GM12878 (cell line): Measurements from ENCODE around the gene HERC2. TPM values are rescaled to one million over a fixed set of nuclear protein-coding genes. Genes with fewer than 3 reads are reported as not detected.

Experiments used
- ATAC-seq: fragments of 200-7000 bp; cut with Tn5 transposase; 3 replicates; pipeline ENCODE4 v1.9.1; 2020; ENCODE audit warnings: mild to moderate bottlenecking, moderate library complexity
- BruUV-seq: library from RNA; stranded (reverse); fragments of 400-500 nt; replicated peaks from 2 replicates; lab custom pipeline; 2021; lab: Mats Ljungman, UMichigan
- CTCF ChIA-PET: fragments of 300-600 bp; sonication (Branson Sonifier 250); formaldehyde crosslinking; extraction: SDS; loops from one replicate; lab custom pipeline; 2021; ENCODE audit warnings: inconsistent platforms; lab: Yijun Ruan, JAX
- POLR2A ChIA-PET: fragments of 350-600 bp; formaldehyde crosslinking; extraction: SDS; loops from one replicate; lab custom pipeline; 2021; ENCODE audit warnings: inconsistent platforms; lab: Charles Lee
- RAD21 ChIA-PET: fragments of 300-600 bp; sonication (Branson Sonifier 250); formaldehyde crosslinking; loops from one replicate; lab custom pipeline; 2023; ENCODE audit warnings: antibody characterized with exemption; ENCODE audit not compliant: unreplicated experiment; lab: Charles Lee
- SMC1A ChIA-PET: fragments of 300-600 bp; sonication (Branson Sonifier 250); formaldehyde crosslinking; loops from one replicate; lab custom pipeline; 2023; ENCODE audit not compliant: unreplicated experiment, uncharacterized antibody; lab: Charles Lee
- DNase-seq: peaks from one replicate; pipeline ENCODE4 v3.0.0-alpha.2; 2011; ENCODE audit warnings: low read depth, low spot score
- FAIRE-seq: peaks from 3 replicates; lab custom pipeline; 2011; peaks lifted over from hg19 to GRCh38; lab: Jason Lieb, UNC
- H2AFZ ChIP-seq: 2 replicates; pipeline ENCODE4 v1.6.0; 2011; ENCODE audit warnings: low read depth, low read length, control low read depth; ENCODE audit not compliant: control insufficient read depth
- H3K27ac ChIP-seq: 2 replicates; pipeline ENCODE4 v1.5.1; 2011; ENCODE audit warnings: control low read depth; ENCODE audit not compliant: control insufficient read depth, insufficient read depth
- H3K27me3 ChIP-seq, 2 experiments: replicated peaks in 1 of 2; 2 replicates each; pipeline versions ENCODE4 v1.6.0 to v1.6.1; 2011; ENCODE audit warnings: low read length in 1 of 2; ENCODE audit not compliant: control insufficient read depth in 2 of 2, insufficient read depth in 2 of 2
- H3K36me3 ChIP-seq, 2 experiments: 2 replicates each; pipeline ENCODE4 v1.5.1; 2011; ENCODE audit warnings: low read length in 1 of 2; ENCODE audit not compliant: control insufficient read depth in 2 of 2, insufficient read depth in 2 of 2
- H3K4me1 ChIP-seq: 2 replicates; pipeline ENCODE4 v1.6.1; 2011; ENCODE audit warnings: mild to moderate bottlenecking, low read length, moderate library complexity, mixed read lengths; ENCODE audit not compliant: control insufficient read depth, insufficient read depth
- H3K4me2 ChIP-seq: 2 replicates; pipeline ENCODE4 v1.6.0; 2011; ENCODE audit warnings: control low read depth; ENCODE audit not compliant: control insufficient read depth, insufficient read depth
- H3K4me3 ChIP-seq: fragments of 200-600 bp; sonication (generic); 2 replicates; pipeline ENCODE4 v1.5.1; 2016
- H3K79me2 ChIP-seq: 2 replicates; pipeline ENCODE4 v1.6.0; 2011; ENCODE audit warnings: low read length; ENCODE audit not compliant: control insufficient read depth, insufficient read depth
- H3K9ac ChIP-seq: 2 replicates; pipeline ENCODE4 v1.8.0; 2011; ENCODE audit warnings: low read length, control low read depth, mixed read lengths; ENCODE audit not compliant: control insufficient read depth, insufficient read depth
- H3K9me3 ChIP-seq: replicated peaks from 3 replicates; pipeline ENCODE4 v1.5.1; 2011; ENCODE audit warnings: mild to moderate bottlenecking, low read length; ENCODE audit not compliant: control insufficient read depth, insufficient read depth
- H4K20me1 ChIP-seq: 2 replicates; pipeline ENCODE4 v1.6.0; 2011; ENCODE audit not compliant: control insufficient read depth, insufficient read depth
- BHLHE40 ChIP-seq, 2 experiments: fragments of 450-650 bp in 1 of 2; IDR thresholded peaks; 2 replicates each; pipeline ENCODE4 v1.6.1; 2011 to 2017; ENCODE audit warnings: low read depth in 2 of 2, borderline replicate concordance in 1 of 2, improper control_type of control experiment in 1 of 2, low read length in 1 of 2, mild to moderate bottlenecking in 1 of 2
- EED ChIP-seq: sonication (generic); IDR thresholded peaks from 2 replicates; pipeline ENCODE4 v1.6.1; 2016; ENCODE audit warnings: antibody characterized with exemption, low read depth
- IKZF1 ChIP-seq: fragments of 450-650 bp; conservative IDR thresholded peaks from 2 replicates; pipeline ENCODE4 v1.6.1; 2017; ENCODE audit warnings: antibody characterized with exemption, mild to moderate bottlenecking
- IRF4 ChIP-seq: IDR thresholded peaks from 2 replicates; pipeline ENCODE4 v1.6.1; 2011; ENCODE audit warnings: low read depth, low read length
- JUNB ChIP-seq: IDR thresholded peaks from 2 replicates; pipeline ENCODE4 v1.6.1; 2016; ENCODE audit warnings: antibody characterized with exemption, mild to moderate bottlenecking
- KLF5 ChIP-seq: fragments of 450-650 bp; IDR thresholded peaks from 2 replicates; pipeline ENCODE4 v1.6.1; 2014; ENCODE audit warnings: mild to moderate bottlenecking; ENCODE audit not compliant: partially characterized antibody
- MTA2 ChIP-seq: fragments of 450-650 bp; IDR thresholded peaks from 2 replicates; pipeline ENCODE4 v1.6.1; 2016; ENCODE audit warnings: low read depth, mild to moderate bottlenecking, moderate library complexity
- NFYB ChIP-seq: IDR thresholded peaks from 2 replicates; pipeline ENCODE4 v1.6.1; 2011; ENCODE audit warnings: low read depth, mild to moderate bottlenecking, low read length, improper control_type of control experiment, moderate library complexity; ENCODE audit not compliant: insufficient read depth
- PAX8 ChIP-seq: fragments of 450-650 bp; IDR thresholded peaks from 2 replicates; pipeline ENCODE4 v1.6.1; 2017; ENCODE audit warnings: mild to moderate bottlenecking, moderate library complexity
- POLR2A ChIP-seq: IDR thresholded peaks from 2 replicates; pipeline ENCODE4 v1.6.1; 2011; ENCODE audit warnings: low read depth, mild to moderate bottlenecking, low read length
- SMAD5 ChIP-seq: IDR thresholded peaks from 2 replicates; pipeline ENCODE4 v1.6.1; 2016; ENCODE audit warnings: antibody characterized with exemption, low read depth
- SREBF1 ChIP-seq: IDR thresholded peaks from 2 replicates; pipeline ENCODE4 v1.6.1; 2012; ENCODE audit warnings: mild to moderate bottlenecking, low read length
- STAT3 ChIP-seq: IDR thresholded peaks from 2 replicates; pipeline ENCODE4 v1.6.1; 2011; ENCODE audit warnings: low read depth, low read length, improper control_type of control experiment
- TAF1 ChIP-seq: IDR thresholded peaks from 2 replicates; pipeline ENCODE4 v1.6.1; 2011; ENCODE audit warnings: mild to moderate bottlenecking, low read depth, low read length, borderline replicate concordance
- ZNF622 ChIP-seq: fragments of 450-650 bp; IDR thresholded peaks from 2 replicates; pipeline ENCODE4 v1.6.1; 2017; ENCODE audit warnings: mild to moderate bottlenecking, inconsistent platforms
- WGBS: methylation state at CpG from one replicate; pipeline ENCODE4 v1.1.6; 2016; ENCODE audit warnings: low lambda C conversion rate; ENCODE audit not compliant: insufficient replicate concordance, insufficient coverage; ENCODE audit errors: missing lambda C conversion rate; 5-methylcytosine and 5-hydroxymethylcytosine counted together
- in situ Hi-C: fragments of 300-500 bp; cut with MboI; formaldehyde crosslinking; loops from 9 replicates; pipeline ENCODE4 v1.14.3; 2018; ENCODE audit warnings: mixed read lengths
- intact Hi-C: fragments of 100-400 bp; cut with micrococcal nuclease; formaldehyde crosslinking; loops from one replicate; pipeline ENCODE4 v1.14.2; 2022; ENCODE audit not compliant: unreplicated experiment
- polyA plus RNA-seq, 11 experiments: library from polyadenylated mRNA; depleted of rRNA in 4 of 11; unstranded in 6 of 11; stranded (reverse) in 5 of 11; fragments of >200 nt; fragmentation: Nextera tagmentation in 4 of 11; fragmentation: Illumina TruSeq in 1 of 11; extraction: Ambion mirVana in 4 of 11; extraction: Trizol in 1 of 11; gene quantifications; 1 replicate in 1 of 11; 2 replicates in 10 of 11; pipeline versions ENCODE4 v1.2.1 to v1.2.3, GENCODE V29; 2011 to 2016; ENCODE audit warnings: inconsistent platforms in 2 of 11, missing spikeins in 2 of 11, low read depth in 1 of 11
- total RNA-seq, 4 experiments: library from RNA; depleted of rRNA in 3 of 4; stranded (reverse); fragments of >200 nt in 3 of 4; fragmentation: Illumina TruSeq in 1 of 4; extraction: Trizol in 1 of 4; gene quantifications; 2 replicates each; pipeline versions ENCODE4 v1.2.1 to v1.2.3, GENCODE V29; 2013 to 2021
- TF ChIP-seq, protein P1 (sequence below): fragments of 450-650 bp; IDR thresholded peaks from 2 replicates; pipeline ENCODE4 v1.6.1; 2017; ENCODE audit warnings: antibody characterized with exemption, mild to moderate bottlenecking, moderate library complexity
- TF ChIP-seq, protein P2 (sequence below): fragments of 450-650 bp; IDR thresholded peaks from 2 replicates; pipeline ENCODE4 v1.6.1; 2017; ENCODE audit warnings: mild to moderate bottlenecking, low read depth, inconsistent platforms; ENCODE audit not compliant: poor library complexity, severe bottlenecking

HERC2 gene
- total and polyA plus RNA-seq, 10 of the 15 experiments (the other 5 are each of a cell fraction or from before 2014, with no cell fraction given), result 6.1 to 39.0 (median 24.0) TPM

DNA sequence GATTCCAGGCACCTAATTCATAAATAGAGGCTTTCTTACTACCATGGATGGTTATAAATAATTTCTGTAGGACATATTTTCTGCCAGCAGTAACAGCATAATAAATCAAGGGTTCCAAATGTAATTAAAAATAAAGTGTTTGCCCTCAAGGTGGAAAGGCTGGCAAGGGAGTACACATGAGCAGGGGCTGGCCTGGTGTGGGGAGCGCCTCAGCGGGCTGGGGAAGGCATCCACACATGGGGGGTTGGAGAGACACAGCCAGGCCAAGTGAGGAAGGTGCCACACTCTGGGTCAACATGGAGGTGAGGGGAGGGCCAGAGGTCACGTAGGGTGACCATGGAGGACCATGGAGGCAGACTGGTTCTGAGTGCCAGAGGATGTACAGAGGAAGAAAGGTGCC lies 157.1 kb downstream of the HERC2 start:
- 75% methylated on average over 3 of the region's 3 CpGs for WGBS
- no peak for ATAC-seq
- SMC1A ChIA-PET, result no interaction called here
- no peak for FAIRE-seq
- DNase-seq, result no peak
- intact Hi-C loops, result no loop called here
- H3K9ac ChIP-seq, result no peak overlapping the region
- RAD21 ChIA-PET, result no interaction called here
- no peaks in the 10 kb centered on the region for H3K79me2 ChIP-seq
- H2AFZ ChIP-seq, result no peak overlapping the region
- CTCF ChIA-PET, result no interaction called here
- TF ChIP-seq PAX8 (no peak), EED (no peak), TAF1 (no peak), JUNB (no peak), IKZF1 (no peak), MTA2 (no peak), KLF5 (no peak), STAT3 (no peak), ZNF622 (no peak), BHLHE40 (IDR thresholded peaks at IDR 0.05; ENCODE audit: borderline replicate concordance in 1 of 2, low read depth in 2 of 2, low read length in 1 of 2) (no peak), POLR2A (no peak), SMAD5 (no peak), IRF4 (no peak), SREBF1 (no peak), NFYB (no peak)
- TF ChIP-seq, protein P1, sequence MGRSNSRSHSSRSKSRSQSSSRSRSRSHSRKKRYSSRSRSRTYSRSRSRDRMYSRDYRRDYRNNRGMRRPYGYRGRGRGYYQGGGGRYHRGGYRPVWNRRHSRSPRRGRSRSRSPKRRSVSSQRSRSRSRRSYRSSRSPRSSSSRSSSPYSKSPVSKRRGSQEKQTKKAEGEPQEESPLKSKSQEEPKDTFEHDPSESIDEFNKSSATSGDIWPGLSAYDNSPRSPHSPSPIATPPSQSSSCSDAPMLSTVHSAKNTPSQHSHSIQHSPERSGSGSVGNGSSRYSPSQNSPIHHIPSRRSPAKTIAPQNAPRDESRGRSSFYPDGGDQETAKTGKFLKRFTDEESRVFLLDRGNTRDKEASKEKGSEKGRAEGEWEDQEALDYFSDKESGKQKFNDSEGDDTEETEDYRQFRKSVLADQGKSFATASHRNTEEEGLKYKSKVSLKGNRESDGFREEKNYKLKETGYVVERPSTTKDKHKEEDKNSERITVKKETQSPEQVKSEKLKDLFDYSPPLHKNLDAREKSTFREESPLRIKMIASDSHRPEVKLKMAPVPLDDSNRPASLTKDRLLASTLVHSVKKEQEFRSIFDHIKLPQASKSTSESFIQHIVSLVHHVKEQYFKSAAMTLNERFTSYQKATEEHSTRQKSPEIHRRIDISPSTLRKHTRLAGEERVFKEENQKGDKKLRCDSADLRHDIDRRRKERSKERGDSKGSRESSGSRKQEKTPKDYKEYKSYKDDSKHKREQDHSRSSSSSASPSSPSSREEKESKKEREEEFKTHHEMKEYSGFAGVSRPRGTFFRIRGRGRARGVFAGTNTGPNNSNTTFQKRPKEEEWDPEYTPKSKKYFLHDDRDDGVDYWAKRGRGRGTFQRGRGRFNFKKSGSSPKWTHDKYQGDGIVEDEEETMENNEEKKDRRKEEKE, result no peak
- TF ChIP-seq, protein P2, sequence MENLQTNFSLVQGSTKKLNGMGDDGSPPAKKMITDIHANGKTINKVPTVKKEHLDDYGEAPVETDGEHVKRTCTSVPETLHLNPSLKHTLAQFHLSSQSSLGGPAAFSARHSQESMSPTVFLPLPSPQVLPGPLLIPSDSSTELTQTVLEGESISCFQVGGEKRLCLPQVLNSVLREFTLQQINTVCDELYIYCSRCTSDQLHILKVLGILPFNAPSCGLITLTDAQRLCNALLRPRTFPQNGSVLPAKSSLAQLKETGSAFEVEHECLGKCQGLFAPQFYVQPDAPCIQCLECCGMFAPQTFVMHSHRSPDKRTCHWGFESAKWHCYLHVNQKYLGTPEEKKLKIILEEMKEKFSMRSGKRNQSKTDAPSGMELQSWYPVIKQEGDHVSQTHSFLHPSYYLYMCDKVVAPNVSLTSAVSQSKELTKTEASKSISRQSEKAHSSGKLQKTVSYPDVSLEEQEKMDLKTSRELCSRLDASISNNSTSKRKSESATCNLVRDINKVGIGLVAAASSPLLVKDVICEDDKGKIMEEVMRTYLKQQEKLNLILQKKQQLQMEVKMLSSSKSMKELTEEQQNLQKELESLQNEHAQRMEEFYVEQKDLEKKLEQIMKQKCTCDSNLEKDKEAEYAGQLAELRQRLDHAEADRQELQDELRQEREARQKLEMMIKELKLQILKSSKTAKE, result no peak
- H3K36me3 ChIP-seq, result peaks cover 11 to 34% of the 10 kb centered on the region in 2 experiments
- no peaks in the 10 kb centered on the region for H4K20me1 ChIP-seq
- in situ Hi-C loops, result no loop called here
- H3K4me2 ChIP-seq, result no peak overlapping the region
- H3K4me3 ChIP-seq, result no peak overlapping the region
- H3K4me1 ChIP-seq, result no peaks in the 10 kb centered on the region
- no peaks in the 10 kb centered on the region for H3K9me3 ChIP-seq
- POLR2A ChIA-PET, result no interaction called here
- BruUV-seq, result no TSS peak
- H3K27ac ChIP-seq, result no peak overlapping the region
- no peaks in the 10 kb centered on the region for H3K27me3 ChIP-seq
